ENCODE results near the gene DRC7. TPM values are rescaled to one million over a fixed set of nuclear protein-coding genes. Genes with fewer than 3 reads are reported as not detected.

Gene DRC7
- polyA plus RNA-seq, 1 of the 3 experiments (the other 2 are of a cell fraction) = 0.58 TPM

- TF ChIP-seq TEAD4 (IDR thresholded peaks at IDR 0.05; ENCODE audit: borderline replicate concordance, insufficient read depth) (no peak), POLR2AphosphoS5 (IDR thresholded peaks at IDR 0.05; ENCODE audit: low read depth, low read length) (no peak), MXI1 (IDR thresholded peaks at IDR 0.05; ENCODE audit: low read depth, low read length) (no peak), TAF1 (IDR thresholded peaks at IDR 0.05; ENCODE audit: borderline replicate concordance, low read depth, low read length) (no peak), EZH2phosphoT487 (IDR thresholded peaks at IDR 0.05; ENCODE audit: borderline replicate concordance, low read depth) (no peak), NFIC (IDR thresholded peaks at IDR 0.05; ENCODE audit: borderline replicate concordance) (no peak), MAX (IDR thresholded peaks at IDR 0.05; ENCODE audit: low read depth) (no peak), RFX5 (IDR thresholded peaks at IDR 0.05; ENCODE audit: low read length) (no peak), FOXM1 (IDR thresholded peaks at IDR 0.05; ENCODE audit: low read depth) (no peak), RCOR1 (IDR thresholded peaks at IDR 0.05; ENCODE audit: low read length) (no peak)
These were observed 31.2 kb upstream of the DRC7 start (continued) for GRCh38 chr16:57663436-57663835.

- Histone ChIP-seq H3K9ac (no peak overlapping the region), H3F3A (replicated peaks; ENCODE audit: insufficient read depth) (no peaks in the 10 kb centered on the region), H3K27ac (ENCODE audit: low read depth in 2 of 2, low read length in 1 of 2) (no peak overlapping the region), H3K9me3 (no peaks in the 10 kb centered on the region), H3K79me2 (ENCODE audit: insufficient read depth) (no peaks in the 10 kb centered on the region), H3K4me1 (ENCODE audit: control insufficient read depth in 1 of 2, insufficient read depth in 2 of 2, low read depth in 1 of 2, low read length in 1 of 2) (peaks cover 0 to 11% of the 10 kb centered on the region in 2 experiments; a peak in 1 of 4 replicates), H3K36me3 (replicated peaks in 1 of 2; ENCODE audit: control insufficient read depth in 1 of 2, insufficient read depth in 2 of 2, low read length in 1 of 2) (no peaks in the 10 kb centered on the region), H3K9me2 (no peaks in the 10 kb centered on the region), H3K4me2 (no peak overlapping the region), H3K27me3 (ENCODE audit: insufficient read depth) (no peaks in the 10 kb centered on the region), H2AFZ (ENCODE audit: low read depth) (no peak overlapping the region), H3K4me3 (ENCODE audit: low read depth in 2 of 2, low read length in 1 of 2) (no peak overlapping the region), H4K20me1 (ENCODE audit: insufficient read depth) (no peaks in the 10 kb centered on the region)
- CTCF ChIA-PET = interaction anchor here (0.9 to 2.8 kb wide), 10 partner anchors 10 to 184 kb away, joined by 3 to 17 read pairs (median 4); no protein-coding TSS in a partner anchor
- no peak for TF ChIP-seq FOXJ3 (CRISPR knock-in tag; IDR thresholded peaks at IDR 0.05)
- TF ChIP-seq NRF1 (IDR thresholded peaks at IDR 0.05; ENCODE audit: low read depth, low read length) = no peak
- no peak for TF ChIP-seq SIN3A (IDR thresholded peaks at IDR 0.05; ENCODE audit: borderline replicate concordance, low read depth, low read length)
- TF ChIP-seq JUND (IDR thresholded peaks at IDR 0.05) = no peak
- TF ChIP-seq RCOR1 (IDR thresholded peaks at IDR 0.05; ENCODE audit: low read length) = no peak
- no peak for TF ChIP-seq RXRA (IDR thresholded peaks at IDR 0.05; ENCODE audit: borderline replicate concordance, low read depth)
- TF ChIP-seq POLR2AphosphoS5 (IDR thresholded peaks at IDR 0.05; ENCODE audit: low read depth, low read length) = no peak
- no peak for TF ChIP-seq TCF12 (IDR thresholded peaks at IDR 0.05)
- TF ChIP-seq FOSL2 (IDR thresholded peaks at IDR 0.05; ENCODE audit: borderline replicate concordance, low read depth) = no peak
- no peak for TF ChIP-seq USF2 (IDR thresholded peaks at IDR 0.05; ENCODE audit: borderline replicate concordance, low read depth, low read length)
- no peak for TF ChIP-seq EP300 (IDR thresholded peaks at IDR 0.05; ENCODE audit: borderline replicate concordance in 1 of 2, low read depth in 1 of 2, low read length in 1 of 2)
- TF ChIP-seq SMC3 (IDR thresholded peaks at IDR 0.05; ENCODE audit: low read depth, low read length) = no peak
- TF ChIP-seq PBX3 (IDR thresholded peaks at IDR 0.05) = no peak
- no peak for TF ChIP-seq YY1 (IDR thresholded peaks at IDR 0.05; ENCODE audit: low read depth)
- no peak for TF ChIP-seq FOXM1 (IDR thresholded peaks at IDR 0.05; ENCODE audit: low read depth)
- TF ChIP-seq TEAD4 (IDR thresholded peaks at IDR 0.05; ENCODE audit: borderline replicate concordance, insufficient read depth) = no peak
- no peak for TF ChIP-seq USF1 (IDR thresholded peaks at IDR 0.05; ENCODE audit: borderline replicate concordance, low read depth)
- TF ChIP-seq TAF1 (IDR thresholded peaks at IDR 0.05; ENCODE audit: borderline replicate concordance, low read depth, low read length) = no peak
- POLR2A ChIA-PET = no interaction called here
- WGBS (ENCODE audit: low lambda C conversion rate) = 81% methylated on average over 14 of the region's 15 CpGs
- no peak for DNase-seq
These were observed 30.5 kb upstream of the DRC7 start for GRCh38 chr16:57663917-57664661.
